Daoy (cell line): ENCODE data around the gene TIMM17B. TPM values are rescaled to one million over a fixed set of nuclear protein-coding genes. Genes with fewer than 3 reads are reported as not detected.
A peak's percentile ranks its signal among the peaks of the same experiment; 100 is the strongest.
"Not testable (repeated sequence)": the region's sequence is repeated elsewhere in the genome, so short reads cannot be mapped to it uniquely, and the experiment has no call there.

Source experiments
- DNase-seq: peaks from one replicate; pipeline ENCODE4 v3.0.0-alpha.2; 2015; ENCODE audit warnings: low read depth
- total RNA-seq: library from RNA; depleted of rRNA; stranded (reverse); fragments of >200 nt; shearing (Covaris generic); gene quantifications from 2 replicates; pipeline ENCODE4 v1.2.3, GENCODE V29; 2014; rRNA removed

Gene TIMM17B
- total RNA-seq, 1 experiment from 2014 or later = 47.4 TPM

- no peak for DNase-seq
Measured at GRCh38 chrX:48894891-48895290, 2.7 kb downstream of the TIMM17B start.

DNA sequence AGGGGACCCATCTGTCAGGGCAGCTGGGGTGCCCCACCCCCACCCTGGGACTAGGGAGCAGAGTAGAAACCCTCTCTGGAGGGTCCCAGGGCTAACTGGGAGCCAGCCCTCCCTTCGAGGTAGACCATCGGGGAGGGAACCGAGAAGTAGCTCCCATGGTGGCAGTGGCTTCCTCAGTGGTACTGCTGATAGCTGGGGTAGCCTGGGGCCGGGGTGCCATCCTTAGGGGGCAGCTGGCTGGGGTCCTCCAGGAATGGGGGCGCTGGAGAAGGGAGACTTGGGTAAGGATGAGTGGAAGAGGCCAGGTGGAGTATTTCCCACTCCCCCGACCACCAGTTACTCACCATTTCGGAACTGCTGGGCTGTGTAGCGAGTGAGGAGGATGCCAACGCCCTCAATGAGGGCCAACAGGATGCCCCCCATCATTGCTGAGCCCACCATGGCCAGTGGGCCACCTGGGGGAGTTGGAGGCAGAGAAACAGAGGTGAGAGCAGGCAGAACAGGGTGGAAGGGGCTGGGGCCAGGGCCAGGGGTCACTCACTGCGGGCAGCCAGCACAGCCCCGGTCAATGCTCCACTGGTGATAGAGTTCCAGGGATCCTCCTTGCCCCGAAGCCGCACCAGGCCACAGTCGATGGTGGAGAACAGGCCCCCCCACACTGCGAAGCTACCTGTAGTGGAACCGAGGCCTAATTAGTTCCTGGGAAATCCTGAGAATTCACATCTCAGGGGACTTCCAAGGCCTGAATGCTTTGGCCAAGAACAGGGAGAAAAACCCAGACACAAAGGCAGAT is 3.8 kb downstream of the TIMM17B start:
- no peak for DNase-seq

DNA sequence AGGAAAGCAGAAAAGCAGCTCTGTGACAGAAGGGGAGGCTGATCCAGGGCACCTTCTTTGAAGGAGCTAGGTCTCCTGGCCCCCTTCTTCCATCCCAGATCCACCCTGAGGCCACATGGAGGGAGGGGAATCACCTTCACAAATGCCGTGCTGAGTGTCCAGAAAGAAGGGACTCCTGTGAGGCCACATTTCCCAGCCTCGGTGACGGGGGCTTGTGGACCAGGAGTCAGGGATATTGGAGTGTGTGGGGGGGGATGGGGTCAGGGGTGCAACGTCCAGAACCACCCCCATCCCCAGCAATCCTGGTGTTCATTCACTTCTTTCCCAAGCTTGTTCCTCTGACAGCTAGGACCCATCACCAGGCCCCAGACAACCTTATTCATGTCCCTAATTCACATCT is 4.7 kb downstream of the TIMM17B start:
- DNase-seq = no peak

- peak; percentile 86 for DNase-seq
Measured at GRCh38 chrX:48891402-48892288, 5.9 kb downstream of the TIMM17B start.

GRCh38 chrX:48890934-48891401 is 6.6 kb downstream of the TIMM17B start:
- no peak for DNase-seq

DNA sequence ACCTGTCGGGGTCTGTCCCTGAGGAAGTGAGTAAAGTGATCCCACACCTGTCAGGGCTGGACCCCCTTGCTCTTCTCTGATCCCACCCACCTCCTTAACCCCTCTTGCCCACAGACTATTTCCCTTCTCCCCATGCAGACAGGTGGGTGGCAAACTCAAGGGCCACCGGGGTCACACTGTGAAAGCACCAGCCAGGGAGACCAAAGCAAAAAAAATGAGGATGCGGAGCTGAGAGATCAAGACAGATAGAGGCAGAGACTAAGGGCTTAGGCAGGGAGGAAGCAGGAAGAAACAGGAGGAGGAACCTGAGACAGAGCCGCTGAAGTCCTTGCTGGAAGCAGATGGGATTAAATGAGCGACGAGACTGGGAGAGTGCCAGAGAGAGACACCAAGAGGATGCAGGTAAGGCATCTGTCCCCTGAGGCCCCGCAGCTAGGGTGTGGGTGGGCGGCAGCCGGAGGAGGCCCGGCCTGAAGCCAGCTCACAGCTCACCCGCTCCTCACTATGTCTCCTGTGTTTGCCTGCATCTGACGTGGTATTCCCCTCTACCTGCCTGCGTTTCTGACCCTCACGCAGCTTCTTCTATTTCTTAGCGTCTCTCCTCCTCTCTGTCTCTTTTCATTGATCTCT is 7.2 kb downstream of the TIMM17B start:
- DNase-seq = no peak

DNA sequence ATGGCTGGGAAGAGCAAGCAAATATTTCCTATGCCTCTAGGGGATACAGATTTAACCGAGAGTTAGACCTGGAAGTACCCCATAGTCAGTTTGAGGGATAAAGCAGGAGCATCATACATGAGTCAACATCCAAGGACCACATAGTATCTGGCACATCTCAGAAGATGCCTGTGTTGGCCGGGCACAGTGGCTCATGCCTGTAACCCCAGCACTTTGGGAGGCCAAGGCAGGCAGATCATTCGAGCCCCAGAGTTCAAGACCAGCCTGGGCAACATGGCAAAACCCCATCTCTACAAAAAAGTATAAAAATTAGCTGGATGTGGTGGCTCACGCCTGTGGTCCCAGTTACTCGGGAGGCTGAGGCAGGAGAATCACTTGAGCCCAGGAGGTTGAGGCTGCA is 11.0 kb downstream of the TIMM17B start:
- not testable (repeated sequence) for DNase-seq

DNA sequence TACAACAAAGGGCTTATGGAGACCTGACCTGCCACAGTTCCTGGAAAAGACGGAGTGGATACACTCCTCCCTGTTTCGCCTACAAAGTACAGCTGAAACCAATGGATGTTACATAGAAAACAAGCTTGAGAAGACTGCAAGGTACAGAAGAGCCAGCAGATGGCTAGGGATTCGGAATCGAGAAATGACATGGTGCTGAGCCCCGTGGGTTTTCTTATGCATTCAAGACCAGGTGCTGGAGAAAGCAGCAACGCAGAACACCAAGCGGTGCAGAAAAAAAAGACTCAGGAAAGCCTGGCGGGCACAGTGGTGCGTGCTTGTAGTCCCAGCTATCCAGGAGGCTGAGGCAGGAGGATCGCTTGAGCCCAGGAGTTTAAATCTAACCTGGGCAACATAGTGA is 13.8 kb downstream of the TIMM17B start:
- no peak for DNase-seq

GRCh38 chrX:48876944-48877343 is 20.6 kb downstream of the TIMM17B start:
- not testable (repeated sequence) for DNase-seq

- not testable (repeated sequence) for DNase-seq
Measured at GRCh38 chrX:48872017-48872416, 25.6 kb downstream of the TIMM17B start.

- DNase-seq = peak; percentile 68
Measured at GRCh38 chrX:48864210-48864609, 33.4 kb downstream of the TIMM17B start.

GRCh38 chrX:48854898-48855297 is 42.7 kb downstream of the TIMM17B start:
- peak; percentile 7 for DNase-seq

DNA sequence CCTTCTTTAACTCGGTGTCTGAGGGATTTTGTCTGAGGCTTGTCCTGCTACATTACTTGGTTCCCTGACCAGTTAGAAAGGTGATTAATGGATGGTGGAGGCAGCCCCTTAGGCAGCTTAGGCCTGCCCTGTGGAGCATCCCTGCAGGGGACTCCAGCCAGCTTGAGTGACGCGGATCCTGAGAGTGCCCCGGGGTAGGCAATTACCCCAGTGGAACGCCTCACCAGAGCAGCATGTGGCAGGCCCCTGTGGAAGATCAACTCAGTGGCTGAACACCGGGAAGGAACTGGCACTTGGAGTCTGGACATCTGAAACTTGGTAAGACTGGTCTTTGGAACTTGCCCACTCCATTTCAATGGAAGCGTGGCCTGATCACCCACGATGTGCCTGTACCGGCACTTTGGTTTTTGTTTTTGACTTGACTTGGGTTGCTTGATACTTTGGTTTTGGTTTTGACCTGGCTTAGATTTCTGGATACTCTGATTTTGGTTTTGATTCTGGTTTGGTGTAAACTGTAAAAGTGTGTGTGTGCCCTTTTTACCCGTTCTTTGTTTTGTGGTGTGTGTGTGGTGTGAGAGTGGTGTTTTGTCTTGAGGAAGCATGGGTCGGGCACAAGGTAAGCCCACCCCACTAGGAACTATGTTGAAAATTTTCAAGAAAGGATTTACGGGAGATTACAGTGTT is 43.3 kb downstream of the TIMM17B start:
- not testable (repeated sequence) for DNase-seq

- not testable (repeated sequence) for DNase-seq
Measured at GRCh38 chrX:48853494-48853893, 44.1 kb downstream of the TIMM17B start.

DNA sequence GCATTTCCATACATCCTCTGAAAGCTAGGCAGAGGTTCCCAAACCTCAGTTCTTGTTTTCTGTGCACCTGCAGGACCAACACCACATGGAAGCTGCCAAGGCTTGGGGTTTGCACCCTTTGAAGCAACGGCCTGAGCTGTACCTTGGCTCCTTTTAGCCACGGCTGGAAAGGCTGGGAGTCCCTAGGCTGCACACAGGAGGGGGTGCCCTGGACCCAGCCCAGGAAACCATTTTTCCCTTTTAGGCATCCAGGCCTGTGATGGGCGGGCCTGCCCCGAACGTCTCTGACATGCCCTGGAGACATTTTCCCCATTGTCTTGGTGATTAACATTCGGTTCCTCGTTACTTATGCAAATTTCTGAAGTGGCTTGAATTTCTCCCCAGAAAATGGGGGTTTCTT is 44.7 kb downstream of the TIMM17B start:
- no peak for DNase-seq

DNA sequence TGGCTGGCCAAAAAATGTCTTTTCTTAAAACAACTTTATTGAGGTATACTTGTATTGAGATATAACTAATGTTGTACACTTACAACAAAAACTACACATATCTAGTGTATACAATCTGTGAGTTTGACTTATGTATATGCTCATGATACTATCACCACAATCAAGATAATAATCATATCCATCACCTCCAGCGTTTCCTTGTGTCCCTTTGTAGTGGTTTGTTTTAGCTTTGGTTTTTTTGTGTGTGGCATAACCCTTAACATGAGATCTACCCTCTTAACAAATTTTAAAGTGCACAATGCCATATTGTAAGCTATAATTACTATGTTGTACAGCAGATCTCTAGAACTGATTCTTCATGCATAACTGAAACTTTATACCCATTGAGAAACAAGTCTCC is 48.7 kb downstream of the TIMM17B start:
- no peak for DNase-seq

Other genes starting within 250 kb of the TIMM17B start
- 0.57 TPM in 1 of 2 replicates, not detected in the other for gene WAS, start 214.0 kb downstream of the TIMM17B start, total RNA-seq
- gene SUV39H1, start 201.0 kb downstream of the TIMM17B start, total RNA-seq = 14.3 and 20.7 TPM in 2 replicates
- gene GLOD5, start 136.0 kb downstream of the TIMM17B start, total RNA-seq = not detected in 2 replicates
- not detected in 2 replicates for gene GATA1, start 111.2 kb downstream of the TIMM17B start, total RNA-seq
- gene HDAC6, start 95.7 kb downstream of the TIMM17B start, total RNA-seq = 18.9 and 40.9 TPM in 2 replicates
- gene ERAS, start 71.3 kb downstream of the TIMM17B start, total RNA-seq = not detected in 2 replicates
- 28.7 and 32.1 TPM in 2 replicates for gene PCSK1N, start 62.2 kb downstream of the TIMM17B start, total RNA-seq
- gene PQBP1, start 162 bp upstream of the TIMM17B start, total RNA-seq = 102 TPM in 2 replicates
- gene SLC35A2, start 13.9 kb upstream of the TIMM17B start, total RNA-seq = 24.8 and 24.9 TPM in 2 replicates
- gene PIM2, start 21.3 kb upstream of the TIMM17B start, total RNA-seq = 4.6 and 6.6 TPM in 2 replicates
- 16.8 and 17.8 TPM in 2 replicates for gene OTUD5, start 59.8 kb upstream of the TIMM17B start, total RNA-seq
- gene KCND1, start 74.1 kb upstream of the TIMM17B start, total RNA-seq = 0.18 and 0.46 TPM in 2 replicates
- 9.7 and 16.9 TPM in 2 replicates for gene GRIPAP1, start 104.5 kb upstream of the TIMM17B start, total RNA-seq
- gene TFE3, start 145.6 kb upstream of the TIMM17B start, total RNA-seq = 24.5 and 36.2 TPM in 2 replicates
- gene CCDC120, start 161.2 kb upstream of the TIMM17B start, total RNA-seq = 0.09 and 0.46 TPM in 2 replicates
- gene PRAF2, start 176.2 kb upstream of the TIMM17B start, total RNA-seq = 3.4 and 3.5 TPM in 2 replicates
- 20.3 and 41.1 TPM in 2 replicates for gene WDR45, start 182.1 kb upstream of the TIMM17B start, total RNA-seq
- gene GPKOW, start 226.0 kb upstream of the TIMM17B start, total RNA-seq = 24.5 and 28.2 TPM in 2 replicates